ENCODE results near the gene MMP11.

Gene MMP11

GRCh38 chr22:23800297-23801237 is 27.9 kb downstream of the MMP11 start:
- in situ Hi-C loops (cut with HindIII; ENCODE audit: low sequenced_read_pairs), result no loop called here

DNA sequence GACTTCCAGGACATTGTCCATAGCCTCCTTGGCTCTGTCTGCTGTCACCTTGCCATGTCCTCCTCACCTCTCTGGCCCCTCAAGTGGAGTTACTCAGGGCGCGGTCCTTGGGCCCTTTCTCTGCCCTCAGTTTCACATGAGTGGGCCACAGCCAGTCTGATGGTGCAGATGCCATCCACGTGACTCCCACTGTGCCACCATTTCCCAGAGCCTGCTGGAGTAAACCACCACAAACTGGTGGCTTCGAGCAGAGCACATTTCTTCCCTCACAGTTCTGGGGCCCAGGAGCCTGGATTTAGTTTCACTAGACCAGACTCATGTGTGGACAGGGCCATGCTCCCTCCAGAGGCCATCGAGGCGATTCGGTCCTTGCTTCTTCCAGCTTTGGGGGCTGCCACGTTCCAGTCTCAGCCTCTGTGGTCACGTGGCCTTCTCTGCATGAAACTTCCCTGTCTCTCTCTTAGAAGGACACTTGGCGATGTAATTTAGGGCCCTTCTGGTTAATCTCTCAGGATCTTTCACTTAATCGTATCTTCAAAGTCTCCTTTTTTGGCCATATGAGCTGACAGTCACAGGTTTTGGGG is 28.7 kb downstream of the MMP11 start:
- in situ Hi-C loops (cut with HindIII; ENCODE audit: low sequenced_read_pairs), result no loop called here

DNA sequence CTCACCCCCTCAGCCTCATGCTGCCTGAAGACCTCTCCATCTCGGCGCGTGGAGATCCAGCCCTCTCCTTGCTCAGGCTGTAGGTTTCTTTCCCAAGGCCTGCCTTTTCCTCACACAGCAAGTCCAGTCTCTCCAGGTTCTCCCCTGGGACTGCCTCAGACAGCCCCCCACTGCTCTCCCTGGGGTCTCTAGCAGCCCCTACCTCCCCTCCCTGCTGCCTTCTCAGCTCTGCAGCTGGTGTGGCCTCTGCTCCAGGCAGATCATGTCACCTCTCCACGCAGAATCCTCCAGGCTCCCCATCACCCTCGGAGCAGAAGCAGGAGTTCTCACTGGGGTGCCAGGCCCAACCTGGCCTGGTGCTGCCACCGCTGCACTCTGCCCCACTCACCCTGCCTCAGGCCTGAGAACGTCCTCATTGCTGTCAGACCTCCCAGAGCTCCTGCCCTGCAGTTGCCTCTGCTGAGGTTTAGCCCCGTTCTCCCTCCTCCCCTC is 29.3 kb downstream of the MMP11 start:
- in situ Hi-C loops (cut with HindIII; ENCODE audit: low sequenced_read_pairs), result no loop called here

GRCh38 chr22:23803001-23803819 is 30.6 kb downstream of the MMP11 start:
- in situ Hi-C loops (cut with HindIII; ENCODE audit: low sequenced_read_pairs), result no loop called here

- in situ Hi-C loops (cut with HindIII; ENCODE audit: low sequenced_read_pairs), result no loop called here
Measured at GRCh38 chr22:23804781-23805291, 32.2 kb downstream of the MMP11 start.

DNA sequence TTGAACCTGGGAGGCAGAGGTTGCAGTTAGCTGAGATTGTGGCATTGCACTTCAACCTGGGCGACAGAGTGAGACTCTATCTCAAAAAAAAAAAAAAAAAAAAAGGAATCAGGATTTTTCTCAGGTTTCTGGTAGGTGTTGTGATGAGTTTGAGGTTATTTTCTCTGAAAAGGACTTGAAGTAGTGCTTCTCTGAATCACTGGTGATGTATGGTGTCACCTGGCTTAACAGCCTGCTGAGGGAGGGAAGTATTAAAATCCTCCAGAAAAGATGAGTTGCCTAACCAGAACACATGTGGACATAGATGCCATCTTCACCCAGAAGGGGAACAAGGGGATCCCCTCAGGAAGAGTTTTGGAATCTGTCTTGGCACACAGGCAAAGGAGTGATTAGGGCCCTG is 34.2 kb downstream of the MMP11 start:
- in situ Hi-C loops (cut with HindIII; ENCODE audit: low sequenced_read_pairs), result no loop called here

DNA sequence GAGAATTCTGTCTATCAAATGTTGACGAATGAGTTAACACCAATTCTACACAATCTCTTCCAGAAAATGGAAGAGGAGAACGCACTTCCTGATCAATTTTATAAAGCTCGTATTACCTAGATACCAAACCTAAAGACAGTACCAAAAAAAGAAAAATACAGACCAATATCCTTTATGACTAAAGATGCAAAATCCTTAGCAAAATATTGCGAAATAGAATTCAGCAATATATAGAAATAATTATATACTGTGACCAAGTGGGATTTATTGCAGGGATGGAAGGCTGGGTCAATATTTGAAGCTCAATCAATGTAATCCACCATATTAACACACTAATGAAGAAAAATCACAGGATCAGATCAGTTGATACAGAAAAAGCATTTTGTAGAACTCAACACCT is 39.7 kb downstream of the MMP11 start:
- in situ Hi-C loops (cut with HindIII; ENCODE audit: low sequenced_read_pairs), result no loop called here

DNA sequence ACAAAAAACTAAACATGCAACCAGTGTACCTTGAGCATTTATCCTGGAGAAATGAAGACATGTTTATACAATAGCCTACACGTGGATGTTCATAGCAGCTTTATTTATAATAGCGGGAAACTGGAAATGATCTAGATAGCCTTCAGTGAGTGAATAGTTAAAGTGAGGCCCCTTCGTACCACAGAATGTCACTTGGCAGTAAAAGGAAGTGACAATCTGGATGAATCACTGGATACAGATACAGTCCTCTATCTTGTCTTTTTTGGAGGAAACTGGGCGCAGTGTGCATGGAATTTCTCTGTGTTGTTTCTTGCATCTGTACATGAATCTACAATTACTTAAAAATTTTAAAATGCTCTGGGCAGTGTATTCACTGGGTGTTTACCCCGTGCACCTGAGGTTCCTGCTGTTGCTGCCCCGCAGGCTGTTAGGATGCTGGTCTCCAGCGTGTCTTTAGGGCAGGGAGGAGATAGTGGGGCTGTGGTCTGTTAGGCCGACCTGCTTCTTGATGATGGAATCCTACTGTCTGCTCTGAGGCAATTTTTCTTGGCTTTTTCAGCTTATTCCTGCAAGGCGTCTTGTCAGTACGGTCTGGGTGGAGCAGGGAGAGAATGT is 43.0 kb downstream of the MMP11 start:
- in situ Hi-C loops (cut with HindIII; ENCODE audit: low sequenced_read_pairs), result no loop called here

DNA sequence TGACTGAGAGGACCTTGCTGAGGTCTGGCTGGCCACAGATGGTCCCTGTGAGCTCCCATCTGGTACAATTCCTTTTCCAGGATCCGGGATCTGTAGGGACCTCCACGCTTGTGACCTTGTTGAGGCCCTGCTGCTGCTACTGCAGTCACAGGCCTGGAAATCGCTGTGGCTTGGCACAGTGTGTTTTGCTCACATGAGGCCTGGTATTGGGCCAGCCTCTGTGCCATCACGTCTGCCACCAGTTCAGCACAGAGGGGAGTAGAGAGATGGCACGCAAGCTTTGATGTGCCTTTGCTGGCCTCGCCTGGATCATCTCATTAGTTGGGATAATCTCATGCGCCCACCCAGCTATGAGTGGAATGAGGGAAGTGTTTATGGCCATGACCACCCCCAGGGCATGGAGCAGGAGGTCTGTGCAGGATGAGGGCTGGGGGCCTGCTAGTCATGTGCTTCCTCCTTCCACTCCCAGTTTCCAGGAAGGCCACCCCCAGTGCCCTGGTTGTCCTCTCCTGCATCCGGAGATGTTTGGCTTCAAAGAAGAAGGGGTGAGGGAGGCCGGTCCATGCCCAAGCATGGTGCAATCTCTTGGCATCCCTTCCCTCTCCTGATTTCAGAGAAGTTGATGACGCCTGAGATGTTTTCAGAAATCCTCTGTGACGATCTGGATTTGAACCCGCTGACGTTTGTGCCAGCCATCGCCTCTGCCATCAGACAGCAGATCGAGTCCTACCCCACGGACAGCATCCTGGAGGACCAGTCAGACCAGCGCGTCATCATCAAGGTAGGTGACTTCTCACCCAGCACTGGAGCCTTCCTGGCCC is 43.7 kb downstream of the MMP11 start:
- in situ Hi-C loops (cut with HindIII; ENCODE audit: low sequenced_read_pairs), result no loop called here

DNA sequence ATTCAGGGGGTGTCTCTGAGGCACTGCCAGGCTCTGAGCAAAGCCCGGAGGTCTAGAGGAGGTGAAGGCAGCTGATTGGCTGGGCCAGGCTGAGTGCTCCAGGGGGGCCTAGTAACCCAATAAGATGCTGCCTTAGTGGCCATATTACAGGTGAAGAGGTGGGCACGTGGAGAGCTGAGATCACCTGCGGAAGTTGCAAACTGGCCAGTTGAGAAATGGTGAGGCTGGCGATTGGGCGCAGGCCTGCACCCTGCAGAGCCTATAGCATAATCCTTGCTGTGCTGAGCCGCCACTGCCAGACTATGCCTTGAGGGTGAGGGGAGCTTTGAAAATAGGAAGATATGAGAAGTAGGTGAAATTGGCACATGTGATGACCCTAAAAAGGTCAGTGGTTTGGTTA is 44.5 kb downstream of the MMP11 start:
- in situ Hi-C loops (cut with HindIII; ENCODE audit: low sequenced_read_pairs), result no loop called here

DNA sequence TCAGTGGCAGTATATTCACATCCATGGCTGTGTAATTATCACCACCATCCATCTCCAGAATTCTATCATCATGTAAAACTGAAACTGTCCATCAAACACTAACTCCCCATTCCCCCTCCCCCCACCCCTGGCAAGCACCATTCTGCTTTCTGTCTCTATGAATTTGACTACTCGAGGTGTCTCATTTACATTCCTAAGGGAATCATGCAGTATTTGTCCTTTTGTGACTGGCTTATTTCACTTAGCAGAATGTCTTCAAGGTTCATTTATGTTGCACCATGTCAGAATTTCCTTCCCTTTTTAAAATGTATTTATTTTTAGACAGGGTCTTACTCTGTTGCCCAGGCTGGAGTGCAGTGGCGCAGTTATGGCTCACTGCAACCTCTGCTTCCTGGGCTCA is 45.9 kb downstream of the MMP11 start:
- in situ Hi-C loops (cut with HindIII; ENCODE audit: low sequenced_read_pairs), result no loop called here

DNA sequence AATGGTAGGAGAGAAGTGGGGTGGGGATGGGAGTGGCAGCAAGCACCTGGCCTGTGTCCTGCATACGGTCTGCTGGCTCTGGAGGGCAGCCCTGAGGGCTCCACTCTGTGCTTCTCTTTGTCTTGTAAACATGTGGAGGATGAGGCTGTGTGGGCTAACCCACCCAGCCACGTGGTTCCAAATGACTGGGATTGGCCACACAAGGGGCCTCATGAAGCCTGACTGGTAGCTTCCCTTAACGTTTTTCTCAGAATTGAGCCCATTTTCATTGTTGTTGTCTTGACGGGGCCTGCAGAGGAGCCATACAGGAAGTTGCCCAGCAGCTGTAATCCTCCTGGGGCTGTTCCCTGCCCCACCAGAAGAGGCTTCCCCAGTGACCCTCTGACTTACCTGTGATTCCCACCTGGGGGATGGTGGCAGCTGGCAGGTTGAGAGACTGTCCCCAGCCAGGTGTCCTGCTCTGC is 48.1 kb downstream of the MMP11 start:
- in situ Hi-C loops (cut with HindIII; ENCODE audit: low sequenced_read_pairs), result no loop called here

DNA sequence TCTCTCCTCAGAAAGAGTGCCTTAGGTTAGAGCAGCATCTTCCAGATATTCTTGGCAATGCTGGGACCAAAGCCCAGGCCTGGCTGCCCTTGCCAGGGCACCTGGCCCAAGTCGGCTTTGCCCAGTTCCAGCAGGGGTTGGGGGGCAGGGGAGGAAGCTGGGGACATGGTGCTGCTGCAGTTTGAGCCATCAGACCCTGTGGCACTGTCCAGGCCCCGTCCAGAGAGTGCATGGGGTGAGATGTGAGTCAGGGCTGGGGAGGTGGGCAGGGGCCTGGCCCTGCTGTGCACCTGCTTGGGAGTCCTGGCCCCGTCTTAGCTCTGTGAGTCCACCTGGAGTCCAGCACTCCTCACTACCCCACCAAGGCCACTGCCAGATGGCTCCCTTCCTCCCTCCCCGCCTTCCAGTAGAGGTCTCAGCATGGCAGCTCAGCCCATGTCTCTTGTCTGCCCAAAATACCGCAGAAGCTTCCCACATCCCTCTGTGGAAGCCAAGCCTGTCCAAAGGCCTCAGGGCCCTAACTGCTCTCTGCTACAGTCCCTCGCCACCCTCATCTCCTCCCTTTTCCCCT is 49.5 kb downstream of the MMP11 start:
- in situ Hi-C loops (cut with HindIII; ENCODE audit: low sequenced_read_pairs), result no loop called here

GRCh38 chr22:23823331-23823791 is 50.7 kb downstream of the MMP11 start:
- in situ Hi-C loops (cut with HindIII; ENCODE audit: low sequenced_read_pairs), result no loop called here

DNA sequence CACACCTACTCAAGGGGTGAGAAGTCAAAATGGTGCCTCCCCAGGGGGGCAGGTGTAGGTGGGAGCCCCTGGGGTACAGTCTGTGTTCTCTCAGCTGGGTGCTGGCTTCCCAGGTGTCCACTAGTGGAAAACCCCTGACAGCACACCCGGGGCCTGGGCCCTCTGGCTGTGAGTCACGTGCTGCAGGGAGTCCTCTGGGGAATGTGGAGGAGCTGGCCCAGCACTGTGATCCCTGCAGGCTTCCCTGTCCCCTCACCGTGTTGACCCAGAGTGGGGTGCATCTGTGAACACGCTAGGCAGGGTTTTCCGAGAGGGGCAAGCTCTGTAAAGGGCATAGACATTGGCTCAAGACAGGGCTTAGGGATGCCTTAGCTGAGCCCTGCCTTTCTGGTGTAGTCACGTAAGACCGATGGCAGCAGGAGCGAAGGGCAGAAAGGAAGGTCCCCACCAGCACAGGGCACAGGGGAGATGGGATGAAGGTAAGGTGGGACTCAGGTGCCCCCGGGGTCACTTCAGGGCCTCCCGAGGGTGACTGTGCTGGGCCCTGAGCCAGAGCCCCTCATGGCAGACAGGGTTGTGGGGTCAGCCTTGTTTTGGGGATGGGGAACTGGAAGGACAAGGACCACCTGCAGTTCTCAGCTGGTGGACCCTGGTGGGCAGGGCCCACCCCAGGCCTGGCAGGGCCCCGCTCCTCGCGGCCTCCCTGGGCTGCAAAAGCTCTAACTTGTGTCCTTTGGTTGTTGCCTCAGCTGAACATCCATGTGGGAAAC is 52.0 kb downstream of the MMP11 start:
- in situ Hi-C loops (cut with HindIII; ENCODE audit: low sequenced_read_pairs), result no loop called here

DNA sequence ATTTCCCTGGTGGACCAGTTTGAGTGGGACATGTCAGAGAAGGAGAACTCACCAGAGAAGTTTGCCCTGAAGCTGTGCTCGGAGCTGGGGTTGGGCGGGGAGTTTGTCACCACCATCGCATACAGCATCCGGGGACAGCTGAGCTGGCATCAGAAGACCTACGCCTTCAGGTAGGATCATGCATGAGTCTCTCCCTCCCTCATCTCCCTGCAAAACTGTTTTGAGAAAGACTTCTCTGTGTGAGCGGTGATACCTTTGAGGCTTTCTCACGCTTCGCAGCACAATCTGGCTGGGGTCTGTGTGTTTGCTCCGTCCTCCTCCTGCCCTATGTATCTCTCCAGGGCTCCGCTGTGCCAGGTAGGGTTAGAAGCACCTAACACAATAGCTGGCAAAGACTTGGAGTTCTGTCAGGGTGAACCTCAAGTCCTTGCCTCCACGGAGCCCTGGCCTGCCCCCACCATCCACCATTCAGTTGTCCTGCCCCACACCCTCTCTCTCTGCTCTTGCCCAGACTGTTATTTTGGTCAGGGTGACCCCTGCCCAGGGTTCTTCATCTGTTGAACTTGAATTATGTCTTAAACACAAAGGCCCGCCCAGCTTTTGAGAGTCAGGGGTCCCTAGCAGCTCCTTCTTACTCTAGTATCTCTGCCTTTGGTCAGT is 52.7 kb downstream of the MMP11 start:
- in situ Hi-C loops (cut with HindIII; ENCODE audit: low sequenced_read_pairs), result no loop called here

DNA sequence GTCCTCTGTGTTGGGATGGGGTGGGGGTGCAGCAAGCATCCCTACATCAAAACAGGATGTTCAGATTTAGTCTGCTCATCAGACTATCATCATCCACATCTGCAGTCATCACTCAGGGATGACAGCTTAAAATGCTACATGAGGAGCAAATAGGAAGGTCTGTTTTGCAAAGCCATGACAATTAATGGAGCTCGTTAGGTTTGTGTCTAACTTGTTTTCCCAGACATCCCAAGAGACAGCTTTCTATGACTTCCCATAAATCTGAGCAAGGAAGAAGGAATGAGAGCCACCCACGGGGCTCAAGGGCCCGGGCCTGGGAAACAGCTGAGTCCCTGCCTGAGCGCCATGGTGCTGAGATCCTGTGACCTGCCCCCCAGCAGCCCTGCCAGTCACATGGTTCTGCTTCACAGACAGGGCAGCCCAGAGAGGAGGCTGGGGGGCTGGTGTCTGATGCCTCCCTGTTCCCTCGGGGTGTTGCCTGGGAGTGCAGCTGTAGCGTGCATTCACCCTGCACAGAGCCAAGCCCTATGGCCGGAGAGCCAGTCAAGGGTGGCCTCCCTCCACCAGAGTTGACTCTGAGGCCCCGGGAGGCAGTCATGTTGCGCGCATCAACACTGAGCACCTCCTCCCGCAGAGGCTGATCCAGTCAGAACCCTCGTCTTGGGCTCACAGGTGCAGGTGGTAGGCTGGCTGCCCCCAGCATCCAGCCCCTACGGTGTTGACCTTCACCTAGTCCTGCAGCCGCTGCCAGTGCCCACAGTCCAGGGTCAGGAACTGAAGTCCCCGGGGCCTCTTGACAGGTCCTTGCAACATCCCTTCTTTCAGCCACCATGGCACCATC is 54.1 kb downstream of the MMP11 start:
- in situ Hi-C loops (cut with HindIII; ENCODE audit: low sequenced_read_pairs), result no loop called here

All from DLD1 (cell line).